ENCODE measurements around the gene PLPP7. TPM values are rescaled to one million over a fixed set of nuclear protein-coding genes. Genes with fewer than 3 reads are reported as not detected.
A peak's percentile ranks its signal among the peaks of the same experiment; 100 is the strongest.
"Not testable (repeated sequence)": the region's sequence is repeated elsewhere in the genome, so short reads cannot be mapped to it uniquely, and the experiment has no call there.

The PLPP7 gene
- total RNA-seq, 1 experiment from 2014 or later = not detected

DNA sequence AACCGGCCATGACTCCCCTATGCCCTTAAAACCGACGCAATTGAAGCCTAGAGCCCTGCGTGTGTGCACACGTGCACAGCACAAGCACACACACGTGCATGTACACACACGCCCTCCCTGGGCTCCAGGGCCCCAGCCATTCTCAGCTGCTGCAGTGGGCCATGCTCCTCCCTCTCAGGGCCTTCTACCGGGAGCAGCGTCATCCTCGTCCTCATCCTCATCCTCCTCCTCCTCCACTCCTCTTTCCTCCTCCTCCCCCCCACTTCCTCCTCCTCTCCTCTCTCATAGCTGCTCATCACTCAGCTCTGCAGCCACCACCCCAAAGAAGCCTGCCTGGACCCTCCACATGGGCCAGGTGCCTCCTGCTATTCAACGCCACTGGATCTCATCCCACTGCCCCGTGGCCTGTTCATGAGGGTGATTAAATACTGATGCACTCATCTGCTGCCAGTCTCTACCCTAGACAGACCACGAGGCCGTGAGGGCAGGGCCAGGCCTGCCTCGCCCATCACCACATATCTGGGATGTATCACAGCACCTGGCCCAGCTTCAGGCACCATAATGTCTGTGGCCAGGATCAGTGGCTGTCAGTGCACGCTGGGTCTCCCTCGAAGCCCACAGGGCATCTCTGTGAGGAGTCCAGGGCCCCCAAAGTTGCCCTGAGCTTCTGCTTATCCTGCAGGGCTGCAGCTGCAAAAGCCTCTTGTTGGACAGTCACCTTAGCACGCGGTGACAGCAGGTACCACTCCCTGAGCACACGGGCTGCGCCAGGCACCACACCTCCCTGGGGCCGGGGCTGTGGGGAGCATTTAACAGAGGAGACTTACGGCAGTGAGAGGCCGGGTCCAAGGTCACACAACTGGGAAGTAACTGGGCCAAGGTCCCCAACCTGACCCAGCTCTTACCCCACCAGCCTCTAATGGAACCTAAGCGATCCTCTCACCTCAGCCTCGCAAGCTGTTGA is 23.0 kb upstream of the PLPP7 start:
- DNase-seq (ENCODE audit: low spot score) = no peak

- no peak for DNase-seq (ENCODE audit: low spot score)
These were observed 19.1 kb upstream of the PLPP7 start for GRCh38 chr9:131270171-131271015.

DNA sequence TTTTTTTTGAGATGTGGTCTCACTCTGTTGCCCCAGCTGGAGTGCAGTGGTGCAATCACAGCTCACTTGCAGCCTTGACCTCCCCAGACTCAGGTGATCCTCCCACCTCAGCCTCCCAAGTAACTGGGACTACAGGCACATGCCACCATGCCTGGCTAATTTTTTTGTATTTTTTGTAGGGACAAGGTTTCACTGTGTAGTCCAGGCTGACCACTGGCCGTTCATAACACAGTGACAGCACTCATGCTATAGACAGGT is 18.6 kb upstream of the PLPP7 start:
- DNase-seq (ENCODE audit: low spot score) = not testable (repeated sequence)

GRCh38 chr9:131271506-131271931 is 18.0 kb upstream of the PLPP7 start:
- no peak for DNase-seq (ENCODE audit: low spot score)

- DNase-seq (ENCODE audit: low spot score) = no peak
These were observed 17.3 kb upstream of the PLPP7 start for GRCh38 chr9:131272212-131272611.

- DNase-seq (ENCODE audit: low spot score) = no peak
These were observed 16.2 kb upstream of the PLPP7 start for GRCh38 chr9:131273146-131273855.

GRCh38 chr9:131273856-131274673 is 15.5 kb upstream of the PLPP7 start:
- DNase-seq (ENCODE audit: low spot score) = no peak

GRCh38 chr9:131274674-131275331 is 14.7 kb upstream of the PLPP7 start:
- no peak for DNase-seq (ENCODE audit: low spot score)

DNA sequence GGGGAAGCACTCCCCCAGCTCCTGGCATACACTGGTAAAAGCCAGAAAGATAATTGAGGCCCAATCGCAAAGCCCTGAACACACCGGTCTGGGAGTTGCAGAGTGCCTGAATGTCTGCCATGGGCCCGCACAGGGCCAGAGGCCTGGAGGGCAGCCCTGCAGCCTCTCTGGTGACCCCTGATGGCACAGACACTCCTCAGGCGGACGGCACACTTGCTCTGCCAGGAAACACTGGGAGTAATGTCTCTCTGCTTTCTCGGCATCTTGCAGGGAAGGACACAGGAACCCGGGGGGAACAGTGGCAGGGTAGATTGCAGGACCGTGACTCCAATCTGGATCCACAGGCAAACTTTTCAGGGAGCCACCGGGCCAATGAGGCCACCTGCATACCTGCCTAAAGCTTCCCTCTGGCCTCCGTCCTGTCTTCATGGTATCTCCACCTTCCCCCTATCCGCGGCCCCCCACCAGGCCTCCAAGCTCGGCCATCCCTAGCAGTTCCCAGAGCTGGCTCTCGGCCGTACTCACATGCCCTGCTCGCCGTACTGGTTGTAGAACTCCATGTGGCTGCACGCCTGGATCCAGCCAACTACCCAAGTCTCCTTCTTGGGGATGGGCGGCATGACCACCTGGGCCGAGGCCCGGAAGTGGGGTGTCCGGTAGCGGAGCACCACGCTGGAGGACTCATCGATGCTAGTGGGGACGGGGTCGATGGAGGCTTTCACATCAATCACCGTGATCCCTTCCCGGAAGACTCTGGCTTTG is 14.0 kb upstream of the PLPP7 start:
- DNase-seq (ENCODE audit: low spot score) = no peak

DNA sequence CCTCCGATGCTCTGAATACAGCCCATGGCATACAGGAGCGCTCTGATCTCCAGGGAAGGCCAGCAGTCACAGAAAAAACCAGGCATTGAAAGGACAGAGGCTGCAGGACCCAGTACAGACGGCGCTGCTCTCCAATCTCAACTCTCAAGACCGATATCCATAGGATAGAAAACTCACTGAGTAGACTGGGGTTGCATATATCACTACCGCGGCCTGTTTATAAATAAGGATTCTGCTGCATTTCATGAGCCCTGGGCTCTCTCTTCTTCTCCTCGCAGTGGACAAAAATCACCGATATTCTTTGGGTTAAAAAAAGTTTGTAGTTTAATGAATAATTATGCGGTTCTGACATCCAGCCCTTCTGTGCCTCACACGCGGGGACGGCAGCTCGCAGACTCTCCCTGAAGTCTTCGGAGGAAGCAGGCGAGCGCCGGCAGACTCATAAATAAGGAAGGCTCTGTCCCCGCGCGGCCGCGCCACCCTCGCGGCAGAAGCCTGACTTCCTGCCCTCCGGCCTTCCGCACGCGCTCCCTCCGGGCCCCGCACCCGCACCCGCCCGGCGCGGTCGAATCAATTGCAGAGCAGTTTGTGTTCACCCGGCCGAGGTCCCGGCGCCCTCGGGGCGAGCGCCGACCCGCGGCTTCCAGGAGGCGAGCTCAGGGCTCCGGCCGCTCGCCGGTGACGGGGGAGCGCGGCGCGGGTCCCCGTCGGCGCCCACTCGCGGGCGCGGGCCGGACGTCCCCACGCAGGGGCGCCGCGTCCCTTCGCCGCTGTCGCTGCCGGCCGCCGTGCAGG is 13.2 kb upstream of the PLPP7 start, which contains the start of gene FAM78A:
Gene FAM78A (minus strand): TSS at position 417 of the 795 bp plus-strand sequence. CDS start 331 bp downstream, at position 86.
- no peak for DNase-seq (ENCODE audit: low spot score)

DNA sequence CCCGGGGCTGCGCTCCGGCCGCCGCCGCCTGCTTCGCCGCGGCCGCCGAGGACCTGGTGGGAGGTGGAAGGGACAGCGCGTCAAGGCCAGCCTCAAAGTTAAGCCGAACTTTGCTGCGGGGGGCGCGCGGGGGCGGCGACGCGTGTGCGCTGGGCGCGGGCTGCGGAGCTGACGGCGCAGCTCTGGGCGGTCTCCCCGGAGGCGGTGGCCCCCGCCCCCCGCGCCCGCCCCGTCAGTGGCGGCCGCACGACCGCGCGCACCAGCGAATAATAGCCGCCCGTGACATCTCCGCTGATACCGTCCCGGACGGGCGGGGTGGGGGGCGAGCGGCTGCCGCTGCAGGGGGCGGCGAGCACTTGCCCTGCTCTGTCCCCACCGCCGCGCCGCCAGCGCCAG is 12.6 kb upstream of the PLPP7 start:
- DNase-seq (ENCODE audit: low spot score) = no peak

- no peak for DNase-seq (ENCODE audit: low spot score)
These were observed 12.1 kb upstream of the PLPP7 start for GRCh38 chr9:131277287-131277909.

DNA sequence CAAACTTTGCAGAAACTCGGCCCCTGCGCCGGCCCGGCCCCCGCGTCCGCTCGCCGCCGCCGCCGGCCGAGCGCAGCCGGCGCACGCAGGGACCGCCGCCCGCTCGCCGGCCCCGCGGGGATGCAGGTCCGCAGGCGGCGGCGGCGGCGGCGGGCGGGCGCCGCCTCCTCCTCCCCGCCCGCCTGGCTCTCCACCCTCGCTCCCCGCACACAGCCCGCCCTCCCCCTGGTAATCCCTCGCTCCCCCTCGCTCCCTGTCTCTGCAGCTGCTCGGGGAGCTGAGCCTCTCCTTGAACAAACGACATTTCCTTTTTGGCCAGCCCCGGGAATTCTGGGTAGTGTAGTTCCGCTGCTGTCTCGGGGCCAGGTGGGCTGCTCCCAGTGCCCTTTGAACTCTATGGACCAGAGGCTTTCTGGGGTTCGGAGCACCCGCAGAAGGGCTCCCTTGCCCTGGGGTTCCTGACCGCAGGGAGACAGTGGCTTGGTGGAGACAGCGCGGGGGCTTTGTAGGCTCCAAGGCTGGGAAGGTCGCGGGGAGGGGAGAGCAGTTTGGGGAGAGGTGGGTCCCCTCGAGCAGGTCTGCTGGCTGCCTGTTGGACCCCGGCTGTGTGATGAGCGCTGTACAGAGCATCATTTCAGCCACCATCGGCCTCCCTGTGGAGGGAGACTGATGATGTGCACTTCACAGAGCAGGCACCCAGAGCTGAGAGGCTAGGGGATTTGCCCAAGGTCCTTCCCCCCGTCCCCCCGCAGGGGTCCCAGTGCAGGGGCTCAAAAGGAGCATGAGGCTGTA is 11.4 kb upstream of the PLPP7 start:
- peak; percentile 56 for DNase-seq (ENCODE audit: low spot score)

DNA sequence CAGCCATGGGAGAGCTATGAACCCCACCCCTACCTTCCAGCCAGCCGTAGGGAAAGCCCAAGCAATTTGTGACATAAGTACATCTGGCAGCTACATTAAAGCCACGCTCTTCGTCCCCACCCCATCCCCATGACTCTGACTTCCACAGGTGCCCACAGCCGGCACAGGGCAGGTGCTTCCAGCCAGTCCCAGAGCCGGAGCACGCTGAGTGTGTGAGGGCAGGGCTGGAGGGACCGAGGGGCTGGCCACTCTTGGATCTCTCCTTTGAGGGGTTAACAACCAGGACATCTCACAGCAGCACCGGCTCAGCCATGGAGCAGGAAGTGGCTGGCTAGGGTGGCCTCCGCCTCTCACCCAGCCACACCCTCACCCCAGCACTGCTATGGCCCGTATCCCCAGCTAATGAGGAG is 10.8 kb upstream of the PLPP7 start:
- no peak for DNase-seq (ENCODE audit: low spot score)

DNA sequence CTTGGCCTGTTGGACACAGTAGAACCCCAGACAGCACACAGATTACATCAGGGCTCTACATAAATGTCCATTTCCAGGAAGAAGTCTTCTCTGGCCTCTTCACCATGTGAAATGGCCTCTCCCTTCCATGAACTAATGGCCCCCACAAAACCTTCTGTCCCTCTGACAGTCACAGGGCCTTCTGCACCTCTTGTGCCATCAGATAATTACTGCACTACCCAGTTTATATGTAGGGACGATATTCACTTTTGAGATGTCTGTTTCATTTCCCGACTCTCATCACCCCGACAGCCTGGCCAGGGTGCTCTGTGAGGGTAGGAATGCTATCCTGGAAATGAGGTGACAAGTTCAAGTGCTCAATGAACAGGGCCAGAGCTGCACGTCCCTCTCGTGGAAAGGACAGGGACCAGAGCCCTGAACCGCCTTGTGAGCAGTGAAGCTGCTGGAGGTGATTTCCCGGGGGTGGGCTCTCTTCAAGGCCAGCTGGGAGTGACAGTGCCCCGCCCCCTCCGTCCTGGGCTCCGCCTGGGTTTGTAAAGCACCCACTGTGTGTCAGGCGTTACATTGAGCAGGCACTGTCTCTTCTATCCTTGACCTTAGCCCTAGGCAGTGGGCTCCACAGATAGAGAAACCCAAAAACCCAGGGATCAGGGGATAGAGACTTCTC is 10.2 kb upstream of the PLPP7 start:
- DNase-seq (ENCODE audit: low spot score) = no peak

GRCh38 chr9:131279863-131280570 is 9.5 kb upstream of the PLPP7 start:
- no peak for DNase-seq (ENCODE audit: low spot score)
